HG03378 (cell line): ENCODE measurements around the gene SSBP3.
"Not testable (repeated sequence)": the region's sequence is repeated elsewhere in the genome, so short reads cannot be mapped to it uniquely, and the experiment has no call there.

Source experiments
- ATAC-seq: cut with Tn5 transposase; IDR thresholded peaks from one replicate; pipeline ENCODE4 v1.9.1; 2021; ENCODE audit warnings: mild to moderate bottlenecking, moderate library complexity; ENCODE audit not compliant: unreplicated experiment

Gene SSBP3

DNA sequence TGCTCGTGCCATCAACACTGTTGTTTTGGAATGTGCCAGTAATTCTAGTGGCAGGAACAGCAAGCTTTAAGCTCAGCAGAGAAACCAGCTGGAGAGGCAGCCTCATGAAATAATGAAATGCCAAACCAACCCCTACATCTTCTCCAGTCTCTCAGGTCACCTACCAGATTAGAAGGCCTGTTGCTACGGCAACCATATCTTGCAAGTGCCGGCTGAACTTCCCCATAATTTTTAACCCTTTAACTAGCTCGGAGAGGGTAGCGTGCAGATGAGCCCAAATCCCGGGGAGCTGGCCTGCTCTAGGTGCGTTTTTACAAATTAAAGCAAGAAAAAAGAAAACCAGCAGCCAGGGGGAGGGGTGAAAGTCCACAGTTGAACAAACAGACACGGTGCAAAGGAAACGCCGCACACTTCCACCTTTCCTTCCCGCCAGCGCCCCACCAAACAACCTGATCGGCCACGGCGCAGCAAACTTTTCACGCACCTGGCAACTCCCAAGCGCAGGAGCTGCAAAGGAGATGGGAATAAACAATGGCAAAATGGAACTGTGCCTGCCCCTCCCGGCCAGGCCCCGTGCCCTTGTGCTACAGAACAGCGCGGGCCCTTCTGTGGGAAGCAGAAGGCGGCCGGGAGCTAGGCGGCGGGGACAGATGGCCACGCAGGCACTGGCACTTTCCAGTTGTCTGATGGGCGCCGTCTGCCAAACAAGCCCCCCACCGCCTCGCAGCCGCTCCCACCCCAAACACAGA, 50.1 kb downstream of the SSBP3 start:
- ATAC-seq = no peak

DNA sequence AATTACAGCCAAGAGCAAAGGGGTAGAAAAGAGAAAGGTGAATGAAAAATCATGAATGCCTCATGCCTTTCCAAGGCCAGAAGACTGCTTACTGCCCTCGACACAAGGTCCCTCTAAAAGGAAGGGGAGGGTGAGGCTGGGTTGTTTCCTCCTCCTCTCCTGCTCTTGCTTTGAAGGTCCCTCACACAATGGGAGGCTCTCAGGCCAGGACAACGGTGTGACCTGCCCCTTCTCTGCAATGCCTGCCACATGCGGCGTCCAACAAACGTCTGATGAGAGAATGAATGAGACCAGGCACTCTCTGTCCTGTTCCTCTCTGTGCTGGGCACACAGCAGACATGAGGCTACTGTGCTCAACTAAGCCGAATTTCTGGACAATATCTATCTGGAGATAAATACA, 51.3 kb downstream of the SSBP3 start:
- ATAC-seq = no peak

DNA sequence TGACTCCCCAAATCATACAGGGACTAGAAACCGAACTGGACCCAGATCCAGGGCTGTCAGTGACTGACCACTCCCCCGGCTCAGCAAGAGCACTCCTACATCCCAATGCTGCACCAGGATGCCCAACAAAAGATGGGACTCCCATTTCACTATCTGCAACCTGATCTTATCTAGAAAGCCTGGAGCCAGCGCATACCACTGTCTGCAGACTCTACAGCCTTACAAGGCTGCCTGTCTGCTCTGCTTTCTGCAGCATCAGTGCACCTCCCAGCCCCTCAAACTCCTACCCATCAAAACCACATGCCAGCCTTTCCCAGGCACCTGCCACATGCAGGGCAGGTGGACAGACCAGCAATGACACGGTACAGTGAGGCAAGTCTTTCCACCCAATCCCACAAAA, 52.2 kb downstream of the SSBP3 start:
- ATAC-seq = no peak

DNA sequence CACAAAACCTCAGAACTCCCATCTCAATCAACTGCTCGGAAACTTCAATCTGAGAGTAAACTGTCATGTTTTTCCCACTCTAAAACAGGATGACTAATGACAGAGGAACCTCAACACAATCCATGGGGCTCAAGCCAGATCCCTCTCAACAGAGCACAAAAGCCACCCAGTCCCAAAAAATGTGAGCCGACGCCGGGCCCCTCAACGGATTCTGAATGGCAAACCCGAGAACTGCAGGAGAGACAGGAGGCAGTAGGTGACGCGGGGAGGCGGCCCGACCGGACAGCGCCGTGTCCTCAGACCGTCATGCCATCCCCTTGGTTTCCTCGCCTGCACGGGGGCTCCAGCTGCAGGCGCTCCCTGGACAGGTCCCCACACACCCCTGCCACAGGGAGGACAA, 53.4 kb downstream of the SSBP3 start:
- ATAC-seq = no peak

DNA sequence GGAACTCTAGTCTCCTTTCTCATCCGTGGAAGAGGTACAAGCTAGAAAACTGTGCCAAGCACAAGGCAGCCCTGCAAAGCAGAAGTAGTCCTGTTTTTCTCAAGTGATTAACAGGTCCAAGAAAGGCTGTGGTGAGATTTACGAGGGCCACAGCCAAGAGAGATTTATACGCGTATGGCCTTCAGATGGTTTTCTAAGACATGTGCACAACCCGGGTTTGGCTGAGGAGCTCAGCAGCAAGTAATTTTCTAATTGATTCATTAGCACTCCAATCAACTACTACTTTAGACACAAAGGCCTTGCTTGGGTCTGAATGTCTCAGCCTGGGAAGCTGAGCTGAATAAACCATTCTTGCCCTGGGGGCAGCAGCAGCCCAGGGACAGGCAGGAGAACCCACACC, 55.8 kb downstream of the SSBP3 start:
- no peak for ATAC-seq

DNA sequence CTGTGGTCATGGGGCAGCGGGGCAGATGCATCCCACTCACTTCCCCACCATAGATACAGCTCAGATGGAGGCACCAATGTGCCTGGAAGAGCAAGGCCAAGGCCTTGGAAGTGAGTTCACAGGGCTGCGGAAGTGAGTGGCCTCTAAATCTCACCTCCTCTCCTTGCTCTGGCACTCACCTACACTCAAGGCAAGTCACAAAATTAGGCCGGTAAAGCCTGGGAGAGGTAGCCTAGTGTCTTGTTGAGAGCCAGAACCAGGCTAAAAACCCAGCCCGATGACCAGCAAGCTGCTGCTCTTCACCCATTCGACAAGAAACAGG, 57.5 kb downstream of the SSBP3 start:
- no peak for ATAC-seq

DNA sequence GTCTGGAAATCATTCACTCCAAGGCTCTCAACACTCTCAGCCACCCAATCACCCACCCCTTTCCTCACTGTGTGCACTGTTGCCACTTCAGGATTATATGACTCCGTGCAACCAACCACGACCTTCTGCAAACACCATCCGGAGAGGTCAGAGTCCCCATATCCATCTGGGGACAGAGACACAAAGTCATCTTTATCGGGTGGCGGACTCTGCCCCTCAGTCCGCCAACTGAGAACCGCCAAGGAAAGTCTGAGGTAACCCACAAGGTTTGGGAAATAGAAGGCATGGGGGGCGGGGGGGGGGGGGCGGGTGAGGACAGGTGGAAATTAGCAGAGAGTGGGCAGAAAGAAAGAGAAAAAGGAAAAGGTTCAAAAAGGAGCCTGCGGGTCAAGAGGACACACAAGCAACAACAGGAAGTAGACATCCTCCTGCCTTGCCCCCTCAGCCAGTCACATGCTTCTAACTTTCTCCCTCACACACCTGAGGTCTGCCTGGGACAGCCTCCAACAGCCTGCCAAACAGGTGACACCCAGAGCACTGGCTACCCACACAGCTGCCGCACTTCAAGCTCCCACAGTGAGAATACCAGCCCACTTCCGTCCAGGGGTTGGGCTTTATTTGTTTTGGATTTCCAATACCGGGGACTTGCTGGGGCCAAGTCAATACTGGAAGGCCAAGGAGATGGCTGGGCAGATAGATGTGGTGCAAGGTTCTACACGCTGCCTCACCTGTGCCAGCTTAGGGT, 58.1 kb downstream of the SSBP3 start:
- no peak for ATAC-seq

DNA sequence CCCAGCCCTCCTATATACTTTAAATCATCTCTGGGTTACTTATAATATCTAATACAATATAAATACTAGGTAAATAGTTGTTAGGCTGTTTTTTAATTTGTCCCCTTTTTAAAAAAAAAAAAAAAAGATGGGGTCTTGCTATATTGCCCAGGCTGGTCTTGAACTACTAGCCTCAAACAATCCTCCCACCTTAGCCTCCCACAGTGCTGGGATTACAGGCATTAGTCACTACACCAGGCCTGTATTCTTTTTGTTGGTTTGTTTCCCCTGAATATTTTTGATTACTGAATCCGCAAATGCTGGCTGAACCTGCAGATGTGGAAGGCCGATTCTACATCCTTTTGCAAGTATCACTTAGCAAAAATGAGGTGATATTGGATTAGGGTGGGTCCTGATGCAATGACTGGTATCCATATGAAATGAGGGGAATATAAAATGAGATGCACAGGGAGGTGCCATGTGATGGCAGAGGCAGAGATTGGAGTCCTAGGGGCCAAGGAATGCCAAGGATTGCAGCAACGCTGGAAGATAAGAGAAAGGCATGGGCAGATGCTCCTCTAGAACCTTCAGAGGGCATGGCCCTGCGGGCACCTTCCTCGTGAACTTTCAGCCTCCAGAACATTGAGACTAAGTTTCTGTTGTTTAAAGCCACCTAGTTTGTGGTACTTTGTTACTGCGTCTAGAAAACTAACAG, 58.8 kb downstream of the SSBP3 start:
- no peak for ATAC-seq

DNA sequence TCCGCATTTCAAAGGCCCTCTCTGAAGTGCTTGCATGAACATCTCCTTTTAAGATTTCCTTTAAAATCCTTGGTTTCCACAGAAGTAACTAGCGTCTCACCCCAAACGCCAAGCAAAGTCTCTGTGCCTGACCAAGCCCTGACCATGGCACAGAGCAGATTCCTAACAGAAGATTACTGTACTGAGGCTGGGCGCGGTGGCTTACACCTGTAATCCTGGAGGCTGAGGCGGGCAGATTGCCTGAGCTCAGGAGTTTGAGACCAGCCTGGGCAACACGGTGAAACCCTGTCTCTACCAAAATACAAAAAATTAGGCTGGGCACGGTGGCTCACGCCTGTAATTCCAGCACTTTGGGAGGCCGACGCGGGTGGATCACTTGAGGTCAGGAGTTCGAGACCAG, 60.6 kb downstream of the SSBP3 start:
- not testable (repeated sequence) for ATAC-seq

DNA sequence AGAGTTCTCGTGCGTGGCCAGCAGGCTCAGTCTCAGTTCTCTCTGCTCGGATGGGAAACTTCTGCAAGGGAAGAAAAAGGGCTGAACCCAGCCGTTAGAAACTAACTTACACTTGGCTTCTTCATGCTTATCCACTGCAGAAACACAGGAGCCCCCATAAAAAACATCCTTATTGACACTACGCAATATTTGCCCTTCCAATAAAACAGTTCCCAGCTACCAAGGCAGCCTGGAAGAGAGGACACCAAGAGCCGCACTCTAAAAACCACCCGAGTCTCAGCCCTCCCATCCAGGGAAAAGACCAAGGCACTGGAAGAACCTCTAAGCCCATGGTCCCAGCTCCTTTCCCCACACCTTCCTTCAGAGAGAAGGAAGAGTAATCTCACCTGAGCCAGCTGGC, 61.1 kb downstream of the SSBP3 start:
- ATAC-seq = no peak

DNA sequence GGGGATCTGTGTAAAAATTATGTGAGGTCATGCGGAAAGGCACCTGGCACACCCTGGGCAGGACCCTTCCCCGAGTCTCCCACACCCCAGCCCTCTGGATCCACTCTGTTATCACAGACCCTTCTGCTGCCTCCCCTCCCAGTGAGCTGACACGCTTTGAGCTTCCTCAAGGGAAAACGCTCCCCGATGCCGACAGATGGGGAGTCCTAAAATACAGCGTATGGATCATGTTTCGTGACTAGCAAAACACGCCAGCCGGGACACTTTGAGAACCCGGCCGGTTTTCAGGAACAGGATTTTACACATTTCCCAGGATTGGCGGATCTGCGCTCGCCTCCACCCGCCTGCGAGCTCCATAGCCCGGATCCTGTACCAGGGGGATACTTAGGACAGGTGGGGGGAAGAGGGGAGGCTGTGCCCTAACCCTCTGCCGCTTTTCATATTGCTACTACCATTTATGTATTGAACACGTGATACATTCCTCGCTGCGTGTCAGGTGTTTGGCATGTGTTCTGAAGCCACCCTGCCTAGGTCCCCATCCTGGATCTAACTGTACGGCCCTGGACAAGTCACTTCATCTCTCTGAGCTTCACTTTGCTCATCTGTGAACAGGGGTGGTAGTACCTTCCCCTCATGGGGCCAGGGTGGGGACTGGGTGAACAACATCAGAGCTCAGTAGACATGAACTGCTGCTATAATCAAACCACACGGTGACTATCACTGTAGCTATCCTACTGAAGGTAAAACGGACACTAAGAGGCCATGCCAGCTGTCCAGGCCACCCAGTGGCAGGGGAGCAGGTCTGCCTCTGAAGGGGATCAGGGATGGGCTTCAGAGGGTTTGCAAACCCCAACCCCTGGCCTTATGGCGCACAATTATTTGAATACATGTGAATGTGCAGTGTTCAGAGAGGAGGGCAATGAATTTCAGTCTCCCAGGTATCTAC, 63.2 kb downstream of the SSBP3 start:
- no peak for ATAC-seq

DNA sequence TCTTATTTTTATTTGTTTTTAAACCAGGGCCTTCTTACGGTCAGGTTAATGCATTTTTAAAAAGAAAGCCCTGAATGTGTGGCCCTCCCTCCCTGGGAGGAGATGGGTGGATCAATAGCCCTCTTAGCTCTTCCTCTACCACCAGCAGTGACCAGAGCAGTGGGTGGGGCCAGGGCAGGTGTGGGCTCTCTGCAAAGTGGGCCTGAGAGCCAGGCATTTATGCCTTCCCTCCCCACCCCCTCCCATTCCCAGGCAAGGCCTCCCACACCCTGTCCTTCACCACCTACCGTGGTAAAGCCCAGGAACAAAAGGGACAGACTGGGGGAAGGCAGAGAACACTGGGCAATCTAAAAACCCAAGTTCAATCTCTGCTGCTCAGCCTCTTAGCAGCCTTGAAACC, 63.9 kb downstream of the SSBP3 start:
- no peak for ATAC-seq

DNA sequence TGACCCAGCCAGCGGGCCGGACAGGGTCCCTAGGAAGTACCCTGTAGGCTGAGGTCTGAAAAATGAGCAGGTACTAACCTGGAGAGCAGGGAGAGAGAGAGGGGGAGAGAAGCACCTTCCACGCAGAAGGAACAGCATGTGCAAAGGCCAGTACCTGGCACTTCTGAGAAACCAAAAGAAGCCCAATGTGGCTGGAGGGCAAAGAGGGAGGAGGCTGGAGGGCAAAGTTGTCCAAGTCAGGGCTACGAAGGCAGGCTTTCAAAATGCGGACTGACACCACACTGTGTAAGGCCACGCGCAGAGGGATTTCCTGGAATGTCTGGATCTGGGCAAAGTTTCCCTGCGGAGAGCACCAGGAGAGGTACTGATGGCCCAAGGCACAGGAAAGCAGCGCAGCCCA, 64.4 kb downstream of the SSBP3 start:
- no peak for ATAC-seq

DNA sequence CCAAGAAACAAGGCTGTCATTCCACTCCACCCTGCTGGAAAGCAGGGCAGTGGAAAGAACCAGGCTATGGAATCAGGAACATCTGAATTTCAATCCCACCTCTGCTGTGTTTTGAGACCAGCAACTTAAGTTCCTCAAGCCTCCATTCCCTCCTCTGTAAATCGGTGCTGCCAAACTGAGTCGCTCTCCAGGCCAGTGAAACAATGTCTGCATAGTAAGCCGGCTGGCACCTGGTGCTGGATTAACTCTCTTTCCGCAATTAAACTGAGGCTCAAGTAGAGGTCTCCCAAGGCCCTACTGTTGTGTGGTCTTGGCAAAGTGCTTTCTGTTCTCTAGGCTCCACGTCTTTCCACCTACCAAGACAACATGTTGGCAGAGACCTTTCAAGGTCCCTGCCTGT, 65.3 kb downstream of the SSBP3 start:
- ATAC-seq = no peak

DNA sequence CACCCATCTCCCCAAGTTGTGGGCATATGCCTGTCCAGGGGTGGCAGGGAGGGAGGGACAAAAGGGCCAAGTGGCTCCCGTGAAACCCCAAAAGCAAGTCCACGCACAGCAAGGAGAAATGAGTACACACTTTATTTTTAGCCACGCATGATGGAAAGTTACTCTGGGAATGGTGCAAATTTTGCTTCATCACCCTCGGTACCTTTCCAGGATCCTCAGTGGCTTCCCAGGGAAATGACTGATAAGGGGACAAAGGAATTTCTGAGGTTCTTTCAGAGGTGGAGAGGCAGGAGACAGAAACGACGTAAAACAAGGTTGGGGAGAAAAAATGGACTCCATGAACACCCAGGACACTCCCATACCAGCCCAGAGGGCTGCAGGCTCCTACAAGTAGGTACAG, 65.8 kb downstream of the SSBP3 start:
- no peak for ATAC-seq

DNA sequence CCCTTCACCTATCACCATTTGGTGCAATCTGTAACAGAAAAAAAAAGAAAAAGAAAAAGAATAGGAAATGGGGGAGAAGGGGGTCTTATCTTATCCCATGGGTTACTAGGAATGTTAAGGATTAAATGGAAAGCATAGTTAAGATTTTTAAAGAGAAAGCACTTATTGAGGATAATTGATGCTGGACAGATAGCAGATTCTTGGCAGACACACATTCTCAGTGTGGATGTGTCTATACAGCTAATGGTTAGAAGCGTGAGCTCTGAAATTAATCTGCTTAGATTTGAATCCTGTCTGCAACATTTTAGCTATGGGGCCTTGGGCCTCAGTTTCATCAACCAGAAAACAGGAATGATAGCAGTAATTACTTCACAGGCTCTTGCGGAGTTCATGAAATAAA, 67.1 kb downstream of the SSBP3 start:
- no peak for ATAC-seq

DNA sequence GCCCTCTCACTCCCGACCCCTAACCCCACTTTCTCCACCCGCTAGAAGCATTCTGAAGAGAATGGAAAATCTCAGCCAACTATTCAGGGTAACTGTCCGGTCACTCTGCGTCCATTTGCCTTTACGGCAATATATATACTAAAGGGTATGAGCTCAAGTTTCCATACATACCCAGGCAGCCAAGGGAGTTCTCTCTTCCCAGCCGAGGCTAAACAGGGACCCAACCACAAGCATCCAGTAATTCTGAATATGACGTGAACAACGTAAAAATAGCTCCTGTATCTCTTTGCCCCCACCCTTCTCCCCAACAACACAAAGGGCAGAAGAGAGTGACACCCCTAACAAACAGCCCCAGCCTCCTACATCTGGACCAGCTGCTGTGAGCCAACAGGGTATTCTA, 67.7 kb downstream of the SSBP3 start:
- no peak for ATAC-seq

DNA sequence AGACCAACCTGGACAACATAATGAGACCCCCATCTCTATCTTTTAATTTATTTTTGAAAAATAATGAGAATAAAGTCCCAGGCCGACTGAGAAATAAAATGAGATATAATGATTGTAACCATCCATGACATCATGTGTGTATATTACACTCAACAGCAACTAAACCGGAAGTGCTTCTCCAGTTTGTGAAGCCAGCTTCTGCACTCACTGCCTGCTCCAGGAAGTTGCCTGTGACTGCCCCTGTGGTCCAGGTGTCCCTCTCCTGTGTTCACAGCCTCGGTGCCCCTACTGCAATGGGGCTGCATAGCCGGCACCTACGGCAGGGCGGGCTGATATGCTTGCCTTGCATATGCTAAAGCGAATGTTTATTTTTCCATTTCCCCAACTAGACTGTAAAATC, 68.3 kb downstream of the SSBP3 start:
- no peak for ATAC-seq

DNA sequence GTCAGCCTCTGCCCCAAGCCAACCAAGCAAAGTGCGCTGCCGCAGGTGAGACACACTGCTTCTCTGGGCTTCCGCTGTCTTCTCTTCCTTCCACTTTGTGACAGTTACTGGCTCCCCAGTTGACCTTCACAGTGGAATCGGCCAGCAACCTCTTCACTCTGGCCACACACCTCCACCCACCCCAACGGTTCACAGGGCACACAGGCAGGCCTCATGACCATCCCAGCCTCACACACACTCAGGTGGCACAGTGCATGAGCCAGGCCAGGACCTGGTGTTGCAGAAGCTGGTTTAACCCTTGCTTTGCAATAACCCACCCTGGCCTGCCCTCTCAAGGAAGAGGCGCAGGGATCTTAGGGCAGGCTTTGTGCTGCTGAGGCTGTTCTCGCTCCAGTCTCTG, 69.2 kb downstream of the SSBP3 start:
- no peak for ATAC-seq

DNA sequence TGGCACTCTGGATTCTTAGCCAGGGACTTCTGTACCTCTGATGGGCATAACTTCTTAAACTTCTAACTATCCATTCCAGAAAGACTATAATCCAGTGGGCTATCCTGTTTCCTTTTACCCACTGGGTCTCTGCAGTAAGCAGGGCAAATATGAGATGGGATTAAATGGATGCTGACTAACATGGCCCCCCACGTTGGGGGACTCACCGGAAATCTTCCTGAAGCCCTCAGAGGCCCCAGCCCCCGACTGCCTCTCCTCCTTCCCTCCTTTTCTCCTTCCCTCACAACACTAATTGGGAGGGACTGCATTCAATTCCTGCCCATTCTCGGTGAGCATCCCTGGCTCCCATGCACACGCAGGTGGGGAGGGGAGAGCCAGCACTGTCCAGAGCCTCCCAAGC, 70.1 kb downstream of the SSBP3 start:
- no peak for ATAC-seq

DNA sequence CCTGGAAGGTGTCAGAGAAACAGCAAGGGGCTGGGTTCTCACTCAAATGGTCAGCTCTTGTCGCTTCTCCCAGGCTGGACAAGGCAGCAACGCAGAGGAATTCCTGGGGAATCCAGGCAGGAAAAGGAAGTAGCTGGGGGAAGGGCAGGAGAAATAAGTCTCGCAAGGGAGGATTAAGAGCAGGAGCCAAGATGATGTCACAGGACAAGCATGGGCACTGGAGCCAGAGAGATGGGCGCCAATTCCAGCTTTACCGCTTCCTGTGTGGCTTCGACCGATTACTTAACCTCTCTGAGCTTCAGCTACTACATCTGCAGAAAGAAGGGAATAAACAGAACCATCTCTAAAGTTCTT, 70.5 kb downstream of the SSBP3 start:
- no peak for ATAC-seq
